Adrenal gland (tissue), 5 donors: ENCODE results near the gene CIPC.
A peak's percentile ranks its signal among the peaks of the same experiment; 100 is the strongest.

Experiments used
- POLR2A ChIP-seq, 2 donors: fragments of 450-650 bp; IDR thresholded peaks; one replicate each; pipeline ENCODE4 v1.6.1; 2017; ENCODE audit warnings: antibody characterized with exemption in 2 of 2, mild to moderate bottlenecking in 2 of 2, moderate library complexity in 1 of 2
- TF ChIP-seq, protein P1 (sequence below), 6 experiments: fragments of 450-650 bp in 4 of 6; fragments of 200-600 bp in 2 of 6; sonication (generic) in 1 of 6; IDR thresholded peaks; 1 replicate in 5 of 6; 2 replicates in 1 of 6; pipeline versions ENCODE4 v1.5.1 to v1.8.0; 2016 to 2021; ENCODE audit warnings: antibody characterized with exemption in 6 of 6, mild to moderate bottlenecking in 2 of 6, moderate library complexity in 1 of 6
- donor health status: DM: no; HTN: no; CAD: no.

DNA sequence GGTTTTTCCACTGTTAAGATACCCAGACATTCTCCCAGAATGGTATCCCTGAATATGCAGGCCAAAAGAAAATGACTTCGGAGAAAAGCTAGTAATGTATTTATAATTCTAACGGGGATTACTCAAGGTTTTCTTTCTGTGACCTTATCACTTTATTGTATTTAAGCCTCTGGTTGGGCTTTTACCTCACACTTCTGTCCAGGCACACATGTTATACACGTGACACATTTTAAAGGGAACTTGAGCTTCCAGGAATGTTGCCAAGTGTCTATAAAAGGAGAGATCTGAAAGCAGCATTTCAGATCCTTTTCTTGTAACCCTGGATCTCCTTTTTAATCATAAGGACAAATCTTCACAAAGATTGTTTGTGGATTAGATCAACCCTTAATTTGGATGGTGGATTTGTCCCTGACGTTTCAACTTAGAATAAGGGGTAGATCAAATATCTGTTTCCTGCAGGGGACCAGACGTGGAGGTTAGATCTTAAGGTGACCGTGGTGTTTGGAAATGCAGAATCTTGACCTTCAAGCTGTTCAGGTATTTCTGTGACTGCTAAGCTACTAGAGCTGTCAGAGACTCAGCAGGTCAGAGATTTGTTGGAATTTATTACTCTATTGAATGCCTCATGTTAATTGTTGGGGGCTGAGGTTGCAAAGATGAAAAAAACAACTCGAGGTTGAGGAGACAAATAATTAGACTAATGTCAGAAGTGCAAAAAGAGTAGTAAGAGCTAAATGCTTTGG lies 1.5 kb downstream of the CIPC start:
- TF ChIP-seq, protein P1, sequence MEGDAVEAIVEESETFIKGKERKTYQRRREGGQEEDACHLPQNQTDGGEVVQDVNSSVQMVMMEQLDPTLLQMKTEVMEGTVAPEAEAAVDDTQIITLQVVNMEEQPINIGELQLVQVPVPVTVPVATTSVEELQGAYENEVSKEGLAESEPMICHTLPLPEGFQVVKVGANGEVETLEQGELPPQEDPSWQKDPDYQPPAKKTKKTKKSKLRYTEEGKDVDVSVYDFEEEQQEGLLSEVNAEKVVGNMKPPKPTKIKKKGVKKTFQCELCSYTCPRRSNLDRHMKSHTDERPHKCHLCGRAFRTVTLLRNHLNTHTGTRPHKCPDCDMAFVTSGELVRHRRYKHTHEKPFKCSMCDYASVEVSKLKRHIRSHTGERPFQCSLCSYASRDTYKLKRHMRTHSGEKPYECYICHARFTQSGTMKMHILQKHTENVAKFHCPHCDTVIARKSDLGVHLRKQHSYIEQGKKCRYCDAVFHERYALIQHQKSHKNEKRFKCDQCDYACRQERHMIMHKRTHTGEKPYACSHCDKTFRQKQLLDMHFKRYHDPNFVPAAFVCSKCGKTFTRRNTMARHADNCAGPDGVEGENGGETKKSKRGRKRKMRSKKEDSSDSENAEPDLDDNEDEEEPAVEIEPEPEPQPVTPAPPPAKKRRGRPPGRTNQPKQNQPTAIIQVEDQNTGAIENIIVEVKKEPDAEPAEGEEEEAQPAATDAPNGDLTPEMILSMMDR (IDR thresholded peaks at IDR 0.05), result no peak
- peak in 1 of 2 donors; percentile 56 for TF ChIP-seq POLR2A (IDR thresholded peaks at IDR 0.05)
